ENCODE measurements around the gene SRGAP1.
"Not testable (repeated sequence)": the region's sequence is repeated elsewhere in the genome, so short reads cannot be mapped to it uniquely, and the experiment has no call there.

Gene SRGAP1

GRCh38 chr12:64124511-64125197 lies 280.2 kb downstream of the SRGAP1 start:
- Histone ChIP-seq H3K27me3 (ENCODE audit: control insufficient read depth, insufficient read depth, low read length) (no peaks in the 10 kb centered on the region), H3K9me3 (ENCODE audit: control insufficient read depth, insufficient read depth, low read length) (no peaks in the 10 kb centered on the region), H3K4me1 (ENCODE audit: control insufficient read depth, insufficient read depth, low read length) (no peaks in the 10 kb centered on the region), H3K4me3 (ENCODE audit: low read length) (no peak overlapping the region), H3K27ac (ENCODE audit: low read length) (no peak overlapping the region), H3K36me3 (ENCODE audit: control insufficient read depth, insufficient read depth, low read length) (peaks cover 3% of the 10 kb centered on the region; the same call in 1 of the 2 replicates)
- WGBS (ENCODE audit: insufficient coverage, insufficient read length) = no CpG with 5 or more reads among the region's 3 CpGs
- no peak for DNase-seq (ENCODE audit: low read depth, low spot score)

- Histone ChIP-seq H3K27me3 (ENCODE audit: control insufficient read depth, insufficient read depth, low read length) (no peaks in the 10 kb centered on the region), H3K4me3 (ENCODE audit: low read length) (no peak overlapping the region), H3K4me1 (ENCODE audit: control insufficient read depth, insufficient read depth, low read length) (no peaks in the 10 kb centered on the region), H3K9me3 (ENCODE audit: control insufficient read depth, insufficient read depth, low read length) (no peaks in the 10 kb centered on the region), H3K36me3 (ENCODE audit: control insufficient read depth, insufficient read depth, low read length) (peaks cover 3% of the 10 kb centered on the region; the same call in 1 of the 2 replicates), H3K27ac (ENCODE audit: low read length) (no peak overlapping the region)
- no CpG with 5 or more reads among the region's 6 CpGs for WGBS (ENCODE audit: insufficient coverage, insufficient read length)
- no peak for DNase-seq (ENCODE audit: low read depth, low spot score)
Observed at GRCh38 chr12:64125913-64126312, 281.4 kb downstream of the SRGAP1 start.

DNA sequence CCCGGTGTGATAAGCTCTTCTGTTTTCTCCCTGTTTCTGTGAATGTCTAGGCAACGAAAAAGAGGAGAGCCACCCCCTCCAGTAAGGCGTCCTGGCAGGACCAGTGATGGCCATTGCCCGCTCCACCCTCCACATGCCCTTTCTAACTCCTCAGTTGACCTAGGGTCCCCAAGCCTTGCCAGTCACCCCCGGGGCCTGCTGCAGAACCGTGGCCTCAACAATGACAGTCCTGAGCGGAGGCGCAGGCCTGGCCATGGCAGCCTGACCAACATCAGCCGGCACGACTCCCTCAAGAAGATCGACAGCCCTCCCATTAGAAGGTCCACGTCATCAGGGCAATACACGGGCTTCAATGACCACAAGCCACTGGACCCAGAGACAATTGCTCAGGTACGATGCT lies 283.3 kb downstream of the SRGAP1 start:
- peaks cover 3% of the 10 kb centered on the region; the same call in 1 of the 2 replicates for H3K36me3 ChIP-seq (ENCODE audit: control insufficient read depth, insufficient read depth, low read length)
- H3K27me3 ChIP-seq (ENCODE audit: control insufficient read depth, insufficient read depth, low read length) = no peaks in the 10 kb centered on the region
- H3K4me3 ChIP-seq (ENCODE audit: low read length) = no peak overlapping the region
- no peaks in the 10 kb centered on the region for H3K4me1 ChIP-seq (ENCODE audit: control insufficient read depth, insufficient read depth, low read length)
- no peak overlapping the region for H3K27ac ChIP-seq (ENCODE audit: low read length)
- H3K9me3 ChIP-seq (ENCODE audit: control insufficient read depth, insufficient read depth, low read length) = no peaks in the 10 kb centered on the region
- no peak for DNase-seq (ENCODE audit: low read depth, low spot score)
- WGBS (ENCODE audit: insufficient coverage, insufficient read length) = no CpG with 5 or more reads among the region's 14 CpGs

GRCh38 chr12:64128366-64128765 lies 283.9 kb downstream of the SRGAP1 start:
- H3K27me3 ChIP-seq (ENCODE audit: control insufficient read depth, insufficient read depth, low read length) = no peaks in the 10 kb centered on the region
- peaks cover 3% of the 10 kb centered on the region; the same call in 1 of the 2 replicates for H3K36me3 ChIP-seq (ENCODE audit: control insufficient read depth, insufficient read depth, low read length)
- no CpG with 5 or more reads among the region's 1 CpG for WGBS (ENCODE audit: insufficient coverage, insufficient read length)
- H3K4me1 ChIP-seq (ENCODE audit: control insufficient read depth, insufficient read depth, low read length) = no peaks in the 10 kb centered on the region
- H3K27ac ChIP-seq (ENCODE audit: low read length) = no peak overlapping the region
- no peak overlapping the region for H3K4me3 ChIP-seq (ENCODE audit: low read length)
- DNase-seq (ENCODE audit: low read depth, low spot score) = no peak
- no peaks in the 10 kb centered on the region for H3K9me3 ChIP-seq (ENCODE audit: control insufficient read depth, insufficient read depth, low read length)

DNA sequence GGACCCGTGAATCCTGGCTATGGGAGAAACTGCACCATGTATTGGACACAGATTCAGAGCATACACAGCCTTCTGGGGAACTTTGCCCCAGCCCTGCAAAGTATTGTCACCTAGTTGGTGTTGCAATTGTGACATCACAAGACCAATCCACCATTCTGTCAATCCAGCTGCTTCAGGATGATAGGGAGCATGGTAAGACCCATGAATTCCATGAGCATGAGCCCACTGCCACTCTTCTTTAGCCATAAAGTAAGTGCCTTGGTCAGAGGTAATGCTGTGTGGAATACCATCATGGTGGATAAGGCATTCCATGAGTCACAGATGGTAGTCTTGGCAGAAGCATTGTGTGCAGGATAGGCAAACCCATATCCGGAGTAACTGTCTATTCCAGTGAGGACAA lies 286.0 kb downstream of the SRGAP1 start:
- not testable (repeated sequence) for DNase-seq (ENCODE audit: low read depth, low spot score); H3K27me3 ChIP-seq (ENCODE audit: control insufficient read depth, insufficient read depth, low read length); H3K4me3 ChIP-seq (ENCODE audit: low read length); H3K36me3 ChIP-seq (ENCODE audit: control insufficient read depth, insufficient read depth, low read length); H3K9me3 ChIP-seq (ENCODE audit: control insufficient read depth, insufficient read depth, low read length); H3K4me1 ChIP-seq (ENCODE audit: control insufficient read depth, insufficient read depth, low read length); H3K27ac ChIP-seq (ENCODE audit: low read length)
- WGBS (ENCODE audit: insufficient coverage, insufficient read length) = no CpG with 5 or more reads among the region's 2 CpGs

- not testable (repeated sequence) for DNase-seq (ENCODE audit: low read depth, low spot score); H3K4me3 ChIP-seq (ENCODE audit: low read length); H3K27ac ChIP-seq (ENCODE audit: low read length); H3K4me1 ChIP-seq (ENCODE audit: control insufficient read depth, insufficient read depth, low read length); H3K27me3 ChIP-seq (ENCODE audit: control insufficient read depth, insufficient read depth, low read length); H3K36me3 ChIP-seq (ENCODE audit: control insufficient read depth, insufficient read depth, low read length); H3K9me3 ChIP-seq (ENCODE audit: control insufficient read depth, insufficient read depth, low read length)
- no CpG with 5 or more reads among the region's 6 CpGs for whole genome bisulfite sequencing (ENCODE audit: insufficient coverage, insufficient read length)
Observed at GRCh38 chr12:64131456-64131855, 287.0 kb downstream of the SRGAP1 start.

DNA sequence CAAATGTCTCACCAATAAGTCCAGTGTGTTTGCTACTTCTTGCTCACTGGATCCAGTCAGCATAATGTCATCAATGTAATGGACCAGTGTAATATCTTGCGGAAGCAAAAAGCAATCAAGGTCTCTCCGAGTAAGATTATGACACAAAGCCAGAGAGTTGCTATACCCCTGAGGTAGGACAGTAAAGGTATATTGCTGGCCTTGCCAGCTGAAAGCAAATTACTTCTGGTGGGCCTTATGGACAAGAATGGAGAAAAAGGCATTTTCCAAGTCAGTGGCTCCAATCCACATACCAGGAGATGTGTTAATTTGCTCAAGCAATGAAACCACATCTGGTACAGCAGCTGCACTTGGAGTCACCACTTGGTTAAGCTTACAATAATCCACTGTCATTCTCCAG lies 288.2 kb downstream of the SRGAP1 start:
- H3K27ac ChIP-seq (ENCODE audit: low read length) = not testable (repeated sequence)

GRCh38 chr12:64137117-64137516 lies 292.6 kb downstream of the SRGAP1 start:
- DNase-seq (ENCODE audit: low read depth, low spot score) = no peak
- no peak overlapping the region for H3K4me3 ChIP-seq (ENCODE audit: low read length)
- H3K4me1 ChIP-seq (ENCODE audit: control insufficient read depth, insufficient read depth, low read length) = no peaks in the 10 kb centered on the region
- H3K27ac ChIP-seq (ENCODE audit: low read length) = no peak overlapping the region
- H3K36me3 ChIP-seq (ENCODE audit: control insufficient read depth, insufficient read depth, low read length) = no peaks in the 10 kb centered on the region
- H3K9me3 ChIP-seq (ENCODE audit: control insufficient read depth, insufficient read depth, low read length) = no peaks in the 10 kb centered on the region
- H3K27me3 ChIP-seq (ENCODE audit: control insufficient read depth, insufficient read depth, low read length) = no peaks in the 10 kb centered on the region
- no CpG with 5 or more reads among the region's 6 CpGs for WGBS (ENCODE audit: insufficient coverage, insufficient read length)

More for the DNA sequence above, 288.2 kb downstream of the SRGAP1 start:
- not testable (repeated sequence) for H3K36me3 ChIP-seq (ENCODE audit: control insufficient read depth, insufficient read depth, low read length); H3K9me3 ChIP-seq (ENCODE audit: control insufficient read depth, insufficient read depth, low read length); H3K4me1 ChIP-seq (ENCODE audit: control insufficient read depth, insufficient read depth, low read length); DNase-seq (ENCODE audit: low read depth, low spot score); H3K27me3 ChIP-seq (ENCODE audit: control insufficient read depth, insufficient read depth, low read length); H3K4me3 ChIP-seq (ENCODE audit: low read length)
- WGBS (ENCODE audit: insufficient coverage, insufficient read length) = no CpG with 5 or more reads among the region's 2 CpGs

GRCh38 chr12:64139021-64139420 lies 294.5 kb downstream of the SRGAP1 start:
- Histone ChIP-seq H3K27ac (ENCODE audit: low read length) (no peak overlapping the region), H3K36me3 (ENCODE audit: control insufficient read depth, insufficient read depth, low read length) (no peaks in the 10 kb centered on the region), H3K4me1 (ENCODE audit: control insufficient read depth, insufficient read depth, low read length) (no peaks in the 10 kb centered on the region), H3K4me3 (ENCODE audit: low read length) (no peak overlapping the region), H3K27me3 (ENCODE audit: control insufficient read depth, insufficient read depth, low read length) (no peaks in the 10 kb centered on the region), H3K9me3 (ENCODE audit: control insufficient read depth, insufficient read depth, low read length) (no peaks in the 10 kb centered on the region)
- WGBS (ENCODE audit: insufficient coverage, insufficient read length) = no CpG with 5 or more reads among the region's 1 CpG
- no peak for DNase-seq (ENCODE audit: low read depth, low spot score)

- whole genome bisulfite sequencing (ENCODE audit: insufficient coverage, insufficient read length) = no CpG with 5 or more reads among the region's 7 CpGs
- H3K27ac ChIP-seq (ENCODE audit: low read length) = no peak overlapping the region
- H3K36me3 ChIP-seq (ENCODE audit: control insufficient read depth, insufficient read depth, low read length) = no peaks in the 10 kb centered on the region
- H3K4me3 ChIP-seq (ENCODE audit: low read length) = no peak overlapping the region
- DNase-seq (ENCODE audit: low read depth, low spot score) = no peak
- H3K9me3 ChIP-seq (ENCODE audit: control insufficient read depth, insufficient read depth, low read length) = no peaks in the 10 kb centered on the region
- no peaks in the 10 kb centered on the region for H3K27me3 ChIP-seq (ENCODE audit: control insufficient read depth, insufficient read depth, low read length)
- H3K4me1 ChIP-seq (ENCODE audit: control insufficient read depth, insufficient read depth, low read length) = no peaks in the 10 kb centered on the region
Observed at GRCh38 chr12:64142382-64142781, 297.9 kb downstream of the SRGAP1 start.

DNA sequence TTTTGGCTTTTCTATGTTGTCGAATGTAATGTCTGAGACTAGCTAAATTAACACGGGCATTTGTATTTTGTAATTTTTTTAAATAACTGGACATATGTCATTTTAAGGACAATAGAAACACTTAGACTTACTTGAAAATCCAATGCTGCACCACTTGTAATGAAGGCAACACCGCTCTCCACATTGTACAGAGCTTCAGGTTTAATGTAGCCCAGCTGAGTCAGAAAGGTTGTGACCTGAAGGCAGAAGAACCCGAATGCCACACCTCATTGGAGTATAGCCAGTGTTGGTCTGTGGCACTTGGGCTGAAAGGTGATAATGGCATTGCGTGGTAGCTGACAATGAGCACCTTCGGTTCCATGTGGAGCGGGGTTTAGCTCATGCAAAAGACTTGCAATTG lies 298.3 kb downstream of the SRGAP1 start:
- H3K4me1 ChIP-seq (ENCODE audit: control insufficient read depth, insufficient read depth, low read length) = no peaks in the 10 kb centered on the region
- H3K36me3 ChIP-seq (ENCODE audit: control insufficient read depth, insufficient read depth, low read length) = no peaks in the 10 kb centered on the region
- no peak overlapping the region for H3K4me3 ChIP-seq (ENCODE audit: low read length)
- H3K27me3 ChIP-seq (ENCODE audit: control insufficient read depth, insufficient read depth, low read length) = no peaks in the 10 kb centered on the region
- WGBS (ENCODE audit: insufficient coverage, insufficient read length) = no CpG with 5 or more reads among the region's 7 CpGs
- DNase-seq (ENCODE audit: low read depth, low spot score) = no peak
- no peaks in the 10 kb centered on the region for H3K9me3 ChIP-seq (ENCODE audit: control insufficient read depth, insufficient read depth, low read length)
- H3K27ac ChIP-seq (ENCODE audit: low read length) = no peak overlapping the region
